IPS DF 4.7 (cell line): ENCODE data around the gene AGER.
"Not testable (repeated sequence)": the region's sequence is repeated elsewhere in the genome, so short reads cannot be mapped to it uniquely, and the experiment has no call there.

Experiments used
- DNase-seq: peaks from one replicate; pipeline ENCODE4 v3.0.0-alpha.2; 2013; ENCODE audit warnings: low spot score; ENCODE audit errors: extremely low read depth

Gene AGER

GRCh38 chr6:32184084-32184640, at the start of gene AGER:
TSS of gene AGER (minus strand) at chr6:32184253. CDS start at chr6:32184222, 31 bp downstream.
- no peak for DNase-seq

GRCh38 chr6:32226434-32226833, 42.4 kb upstream of the AGER start:
- DNase-seq, result no peak

GRCh38 chr6:32224696-32225095, 40.6 kb upstream of the AGER start:
- DNase-seq, result no peak

- DNase-seq, result no peak
Observed at GRCh38 chr6:32223258-32224235, 39.5 kb upstream of the AGER start, which contains the start of gene NOTCH4. TSS of gene NOTCH4 (minus strand) at chr6:32224067. CDS start at chr6:32223928, 139 bp downstream.

- DNase-seq, result no peak
Observed at GRCh38 chr6:32222333-32223230, 38.5 kb upstream of the AGER start.

- DNase-seq, result no peak
Observed at GRCh38 chr6:32220021-32220420, 36.0 kb upstream of the AGER start.

- no peak for DNase-seq
Observed at GRCh38 chr6:32218167-32218566, 34.1 kb upstream of the AGER start.

GRCh38 chr6:32216998-32217397, 32.9 kb upstream of the AGER start:
- DNase-seq, result no peak

GRCh38 chr6:32216285-32216684, 32.2 kb upstream of the AGER start:
- DNase-seq, result no peak

- DNase-seq, result no peak
Observed at GRCh38 chr6:32215617-32216016, 31.6 kb upstream of the AGER start.

- no peak for DNase-seq
Observed at GRCh38 chr6:32214126-32214525, 30.1 kb upstream of the AGER start.

GRCh38 chr6:32213649-32214048, 29.6 kb upstream of the AGER start:
- no peak for DNase-seq

GRCh38 chr6:32212076-32212760, 28.2 kb upstream of the AGER start:
- no peak for DNase-seq

GRCh38 chr6:32211432-32211831, 27.4 kb upstream of the AGER start:
- not testable (repeated sequence) for DNase-seq

GRCh38 chr6:32210191-32210601, 26.1 kb upstream of the AGER start:
- DNase-seq, result no peak

- no peak for DNase-seq
Observed at GRCh38 chr6:32208996-32209395, 24.9 kb upstream of the AGER start.

- no peak for DNase-seq
Observed at GRCh38 chr6:32204268-32204715, 20.2 kb upstream of the AGER start.

- no peak for DNase-seq
Observed at GRCh38 chr6:32203426-32204267, 19.6 kb upstream of the AGER start.

- DNase-seq, result no peak
Observed at GRCh38 chr6:32202186-32202585, 18.1 kb upstream of the AGER start.
